Stimulated activated CD4-positive, alpha-beta T cell treated with anti-CD3 and anti-CD28 coated beads, Interleukin-4, amount 100 ng/mL, for 24 hours (primary cell): ENCODE data around the gene CCDC183.
"Not testable (repeated sequence)": the region's sequence is repeated elsewhere in the genome, so short reads cannot be mapped to it uniquely, and the experiment has no call there.

ENCODE experiments used
- DNase-seq: peaks from one replicate; pipeline ENCODE4 v3.0.0-alpha.2; 2020

CCDC183 gene

GRCh38 chr9:136826188-136826541, 30.0 kb downstream of the CCDC183 start:
- no peak for DNase-seq

- DNase-seq = no peak
Observed at GRCh38 chr9:136826703-136827582, 30.8 kb downstream of the CCDC183 start.

GRCh38 chr9:136827794-136828473, 31.8 kb downstream of the CCDC183 start:
- no peak for DNase-seq

- no peak for DNase-seq
Observed at GRCh38 chr9:136828474-136829140, 32.5 kb downstream of the CCDC183 start.

GRCh38 chr9:136829412-136829811, 33.3 kb downstream of the CCDC183 start:
- DNase-seq = no peak

GRCh38 chr9:136829981-136830885, 34.1 kb downstream of the CCDC183 start:
- no peak for DNase-seq

GRCh38 chr9:136831002-136831719, 35.0 kb downstream of the CCDC183 start:
- DNase-seq = no peak

- DNase-seq = no peak
Observed at GRCh38 chr9:136831720-136832104, 35.6 kb downstream of the CCDC183 start.

GRCh38 chr9:136832581-136832980, 36.4 kb downstream of the CCDC183 start:
- DNase-seq = no peak

GRCh38 chr9:136833381-136834048, 37.4 kb downstream of the CCDC183 start:
- not testable (repeated sequence) for DNase-seq

GRCh38 chr9:136835162-136835931, 39.2 kb downstream of the CCDC183 start:
- no peak for DNase-seq

GRCh38 chr9:136835932-136836904, 40.1 kb downstream of the CCDC183 start:
- no peak for DNase-seq

GRCh38 chr9:136837146-136837855, 41.2 kb downstream of the CCDC183 start:
- no peak for DNase-seq

- DNase-seq = not testable (repeated sequence)
Observed at GRCh38 chr9:136837856-136838277, 41.7 kb downstream of the CCDC183 start.

GRCh38 chr9:136838314-136839228, 42.4 kb downstream of the CCDC183 start:
- DNase-seq = no peak

- no peak for DNase-seq
Observed at GRCh38 chr9:136839229-136840139, 43.3 kb downstream of the CCDC183 start.
